ENCODE measurements around the gene REEP1. TPM values are rescaled to one million over a fixed set of nuclear protein-coding genes. Genes with fewer than 3 reads are reported as not detected.

Gene REEP1
- total RNA-seq, 1 donor = 0.36 TPM

GRCh38 chr2:86195808-86196387 is 141.5 kb downstream of the REEP1 start:
- Histone ChIP-seq H3K9me3 (ENCODE audit: low read depth, low read length) (no peaks in the 10 kb centered on the region), H3K27me3 (ENCODE audit: insufficient read depth, low read length) (no peaks in the 10 kb centered on the region), H3K4me3 (ENCODE audit: insufficient read depth, low read length) (peak overlapping the region; percentile 97)

GRCh38 chr2:86195055-86195807 is 142.2 kb downstream of the REEP1 start, which contains the start of gene IMMT:
IMMT (minus strand) TSS chr2:86195462; CDS start chr2:86195382, 80 bp downstream.
- H2AFZ ChIP-seq (ENCODE audit: low read length) = peak within 1 kb of the TSS; percentile 73
- TF ChIP-seq, protein P1, sequence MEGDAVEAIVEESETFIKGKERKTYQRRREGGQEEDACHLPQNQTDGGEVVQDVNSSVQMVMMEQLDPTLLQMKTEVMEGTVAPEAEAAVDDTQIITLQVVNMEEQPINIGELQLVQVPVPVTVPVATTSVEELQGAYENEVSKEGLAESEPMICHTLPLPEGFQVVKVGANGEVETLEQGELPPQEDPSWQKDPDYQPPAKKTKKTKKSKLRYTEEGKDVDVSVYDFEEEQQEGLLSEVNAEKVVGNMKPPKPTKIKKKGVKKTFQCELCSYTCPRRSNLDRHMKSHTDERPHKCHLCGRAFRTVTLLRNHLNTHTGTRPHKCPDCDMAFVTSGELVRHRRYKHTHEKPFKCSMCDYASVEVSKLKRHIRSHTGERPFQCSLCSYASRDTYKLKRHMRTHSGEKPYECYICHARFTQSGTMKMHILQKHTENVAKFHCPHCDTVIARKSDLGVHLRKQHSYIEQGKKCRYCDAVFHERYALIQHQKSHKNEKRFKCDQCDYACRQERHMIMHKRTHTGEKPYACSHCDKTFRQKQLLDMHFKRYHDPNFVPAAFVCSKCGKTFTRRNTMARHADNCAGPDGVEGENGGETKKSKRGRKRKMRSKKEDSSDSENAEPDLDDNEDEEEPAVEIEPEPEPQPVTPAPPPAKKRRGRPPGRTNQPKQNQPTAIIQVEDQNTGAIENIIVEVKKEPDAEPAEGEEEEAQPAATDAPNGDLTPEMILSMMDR (IDR thresholded peaks at IDR 0.05; ENCODE audit: extremely low read depth, low read depth, low read length) = no peak
- peak within 1 kb of the TSS; percentile 97 for H3K4me3 ChIP-seq (ENCODE audit: insufficient read depth, low read length)
- H4K20me1 ChIP-seq (ENCODE audit: insufficient read depth, low read length) = peaks cover 42% of the 10 kb centered on the region
- peak within 1 kb of the TSS; percentile 92 for H3K4me2 ChIP-seq (ENCODE audit: insufficient read depth, low read length)
- DNase-seq (ENCODE audit: insufficient read length, low spot score, missing footprints) = peak; percentile 97
- no peaks in the 10 kb centered on the region for H3K9me3 ChIP-seq (ENCODE audit: low read depth, low read length)
- H3K4me1 ChIP-seq (ENCODE audit: insufficient read depth, low read length) = peaks cover 25% of the 10 kb centered on the region
- peak within 1 kb of the TSS; percentile 96 for H3K27ac ChIP-seq (ENCODE audit: low read depth, low read length)
- no peaks in the 10 kb centered on the region for H3K27me3 ChIP-seq (ENCODE audit: insufficient read depth, low read length)
- peaks cover 55% of the 10 kb centered on the region for H3K79me2 ChIP-seq (ENCODE audit: insufficient read depth, low read length)
- H3K36me3 ChIP-seq (ENCODE audit: insufficient read depth, low read length) = peaks cover 2% of the 10 kb centered on the region

More at GRCh38 chr2:86195808-86196387, 141.5 kb downstream of the REEP1 start:
- H3K79me2 ChIP-seq (ENCODE audit: insufficient read depth, low read length) = peaks cover 55% of the 10 kb centered on the region
- no peak for DNase-seq (ENCODE audit: insufficient read length, low spot score, missing footprints)
- H2AFZ ChIP-seq (ENCODE audit: low read length) = peak overlapping the region; percentile 73
- peak overlapping the region; percentile 92 for H3K4me2 ChIP-seq (ENCODE audit: insufficient read depth, low read length)
- peaks cover 29% of the 10 kb centered on the region for H3K4me1 ChIP-seq (ENCODE audit: insufficient read depth, low read length)
- no peaks in the 10 kb centered on the region for H3K36me3 ChIP-seq (ENCODE audit: insufficient read depth, low read length)
- H3K27ac ChIP-seq (ENCODE audit: low read depth, low read length) = peak overlapping the region; percentile 96
- H4K20me1 ChIP-seq (ENCODE audit: insufficient read depth, low read length) = peaks cover 35% of the 10 kb centered on the region
- TF ChIP-seq, protein P1 (IDR thresholded peaks at IDR 0.05; ENCODE audit: extremely low read depth, low read depth, low read length) = no peak

DNA sequence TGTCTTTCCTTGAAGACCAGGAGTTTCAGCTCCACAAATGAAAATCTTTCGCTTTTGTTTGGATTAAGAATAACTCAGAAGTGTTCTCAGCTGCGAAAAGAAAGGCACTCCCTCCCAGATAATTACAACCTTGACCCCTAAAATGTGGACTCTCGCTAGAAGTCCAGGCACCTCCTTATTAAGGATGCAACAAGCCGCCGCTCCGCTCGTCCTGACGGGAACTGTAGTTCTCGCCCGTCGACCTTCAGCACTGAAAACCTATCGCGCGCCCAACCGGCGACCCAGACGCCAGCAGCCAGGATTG is 142.7 kb downstream of the REEP1 start:
- Histone ChIP-seq H3K27ac (ENCODE audit: low read depth, low read length) (peak overlapping the region; percentile 96), H3K9me3 (ENCODE audit: low read depth, low read length) (no peaks in the 10 kb centered on the region), H3K27me3 (ENCODE audit: insufficient read depth, low read length) (no peaks in the 10 kb centered on the region), H3K4me2 (ENCODE audit: insufficient read depth, low read length) (peak overlapping the region; percentile 92), H3K4me1 (ENCODE audit: insufficient read depth, low read length) (peaks cover 21% of the 10 kb centered on the region), H2AFZ (ENCODE audit: low read length) (peak overlapping the region; percentile 64), H3K36me3 (ENCODE audit: insufficient read depth, low read length) (peaks cover 6% of the 10 kb centered on the region), H3K4me3 (ENCODE audit: insufficient read depth, low read length) (peak overlapping the region; percentile 97), H3K79me2 (ENCODE audit: insufficient read depth, low read length) (peaks cover 55% of the 10 kb centered on the region), H4K20me1 (ENCODE audit: insufficient read depth, low read length) (peaks cover 47% of the 10 kb centered on the region)
- DNase-seq (ENCODE audit: insufficient read length, low spot score, missing footprints) = no peak
- TF ChIP-seq, protein P1 (IDR thresholded peaks at IDR 0.05; ENCODE audit: extremely low read depth, low read depth, low read length) = no peak

- H3K79me2 ChIP-seq (ENCODE audit: insufficient read depth, low read length) = peaks cover 55% of the 10 kb centered on the region
- no peaks in the 10 kb centered on the region for H3K9me3 ChIP-seq (ENCODE audit: low read depth, low read length)
- peak overlapping the region; percentile 96 for H3K27ac ChIP-seq (ENCODE audit: low read depth, low read length)
- H3K4me2 ChIP-seq (ENCODE audit: insufficient read depth, low read length) = peak overlapping the region; percentile 92
- DNase-seq (ENCODE audit: insufficient read length, low spot score, missing footprints) = peak; percentile 21
- no peaks in the 10 kb centered on the region for H3K27me3 ChIP-seq (ENCODE audit: insufficient read depth, low read length)
- H3K4me3 ChIP-seq (ENCODE audit: insufficient read depth, low read length) = peak overlapping the region; percentile 97
- peaks cover 6% of the 10 kb centered on the region for H3K36me3 ChIP-seq (ENCODE audit: insufficient read depth, low read length)
- TF ChIP-seq, protein P1 (IDR thresholded peaks at IDR 0.05; ENCODE audit: extremely low read depth, low read depth, low read length) = no peak
- peaks cover 47% of the 10 kb centered on the region for H4K20me1 ChIP-seq (ENCODE audit: insufficient read depth, low read length)
- no peak overlapping the region for H2AFZ ChIP-seq (ENCODE audit: low read length)
- peaks cover 21% of the 10 kb centered on the region for H3K4me1 ChIP-seq (ENCODE audit: insufficient read depth, low read length)
Measured at GRCh38 chr2:86193901-86194567, 143.4 kb downstream of the REEP1 start.

Measured in osteoblast (primary cell).